Epithelial cell of proximal tubule (primary cell): ENCODE data around the gene SH2B3. TPM values are rescaled to one million over a fixed set of nuclear protein-coding genes. Genes with fewer than 3 reads are reported as not detected.

Experiments
- DNase-seq: peaks from one replicate; pipeline ENCODE4 v3.0.0-alpha.2; 2011; ENCODE audit warnings: low read depth
- H3K4me3 ChIP-seq: 2 replicates; pipeline ENCODE4 v1.5.1; 2011; ENCODE audit warnings: low read depth, mild to moderate bottlenecking, low read length
- total RNA-seq: library from RNA; depleted of rRNA; stranded (reverse); fragments of >200 nt; gene quantifications from 2 replicates; pipeline ENCODE4 v1.2.3, GENCODE V29; 2015
- TF ChIP-seq, protein P1 (sequence below): conservative IDR thresholded peaks from 2 replicates; pipeline ENCODE4 v1.5.1; 2012; ENCODE audit warnings: low read depth, mild to moderate bottlenecking, low read length

SH2B3 gene
- total RNA-seq, 1 donor from 2014 or later, result 59.6 TPM

DNA sequence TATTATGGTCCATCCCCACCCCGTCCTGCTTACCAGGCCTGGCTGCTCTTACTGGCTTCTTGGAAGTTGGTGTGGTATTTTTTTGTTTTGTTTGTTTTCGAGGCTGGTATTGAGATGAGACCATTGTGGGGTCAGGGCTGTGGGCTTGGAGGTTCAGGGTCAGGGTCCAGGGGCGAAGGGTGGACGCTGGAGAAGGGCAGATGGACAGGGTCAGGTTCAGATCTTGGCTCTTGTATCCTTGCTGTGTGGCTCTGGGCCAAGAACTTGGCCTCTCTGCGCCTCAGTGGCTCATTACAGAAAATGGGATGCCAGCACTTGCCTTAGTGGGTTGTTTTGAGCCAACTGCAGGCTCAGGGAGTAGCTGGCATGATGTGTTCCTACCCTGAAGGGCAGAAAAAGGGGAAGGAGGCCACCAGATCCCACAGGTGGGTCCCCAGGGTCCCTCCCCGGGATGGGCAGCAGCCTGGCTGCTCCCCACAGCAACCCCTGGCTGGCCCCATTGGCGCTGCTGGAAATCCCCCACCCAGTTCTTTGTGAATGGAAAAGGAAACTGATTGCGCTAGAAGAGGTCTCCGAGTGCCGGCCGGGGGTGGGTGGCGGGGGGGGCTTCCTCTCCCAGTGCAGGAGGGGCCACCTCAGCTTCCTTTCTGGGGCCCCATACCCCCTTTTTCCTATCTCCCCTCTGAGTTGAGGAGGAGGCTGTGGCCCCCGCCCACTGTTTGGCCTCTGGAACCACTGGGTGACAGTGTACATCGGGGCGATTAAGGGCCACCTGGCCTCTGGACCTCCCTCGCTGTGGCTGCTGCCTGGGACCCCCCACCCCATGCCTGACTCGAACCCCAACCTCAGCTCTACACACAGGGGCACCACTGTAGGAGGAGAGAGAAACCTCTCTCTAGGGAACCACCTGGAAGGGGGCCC, 25.0 kb downstream of the SH2B3 start:
- DNase-seq, result no peak
- no peak overlapping the region for H3K4me3 ChIP-seq
- TF ChIP-seq, protein P1, sequence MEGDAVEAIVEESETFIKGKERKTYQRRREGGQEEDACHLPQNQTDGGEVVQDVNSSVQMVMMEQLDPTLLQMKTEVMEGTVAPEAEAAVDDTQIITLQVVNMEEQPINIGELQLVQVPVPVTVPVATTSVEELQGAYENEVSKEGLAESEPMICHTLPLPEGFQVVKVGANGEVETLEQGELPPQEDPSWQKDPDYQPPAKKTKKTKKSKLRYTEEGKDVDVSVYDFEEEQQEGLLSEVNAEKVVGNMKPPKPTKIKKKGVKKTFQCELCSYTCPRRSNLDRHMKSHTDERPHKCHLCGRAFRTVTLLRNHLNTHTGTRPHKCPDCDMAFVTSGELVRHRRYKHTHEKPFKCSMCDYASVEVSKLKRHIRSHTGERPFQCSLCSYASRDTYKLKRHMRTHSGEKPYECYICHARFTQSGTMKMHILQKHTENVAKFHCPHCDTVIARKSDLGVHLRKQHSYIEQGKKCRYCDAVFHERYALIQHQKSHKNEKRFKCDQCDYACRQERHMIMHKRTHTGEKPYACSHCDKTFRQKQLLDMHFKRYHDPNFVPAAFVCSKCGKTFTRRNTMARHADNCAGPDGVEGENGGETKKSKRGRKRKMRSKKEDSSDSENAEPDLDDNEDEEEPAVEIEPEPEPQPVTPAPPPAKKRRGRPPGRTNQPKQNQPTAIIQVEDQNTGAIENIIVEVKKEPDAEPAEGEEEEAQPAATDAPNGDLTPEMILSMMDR, result no peak

DNA sequence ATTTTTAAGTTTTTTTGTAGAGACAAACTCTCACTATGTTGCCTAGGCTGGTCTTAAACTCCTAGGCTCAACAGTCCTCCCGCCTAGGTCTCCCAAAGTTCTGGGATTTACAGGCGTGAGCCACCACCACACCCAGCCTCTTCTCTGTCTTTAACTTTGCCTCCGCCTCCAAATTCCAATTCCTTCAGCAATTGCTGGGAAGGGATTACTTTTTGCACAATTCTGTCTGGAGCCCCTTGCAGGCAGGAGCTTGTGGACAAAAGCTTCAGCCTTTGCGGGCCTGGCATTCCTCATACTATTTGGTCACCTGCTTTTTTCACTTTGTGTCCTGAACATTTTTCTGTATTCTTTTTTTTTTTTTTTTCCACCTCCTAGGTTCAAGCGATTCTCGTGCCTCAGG, 26.0 kb downstream of the SH2B3 start:
- no peak for DNase-seq
- H3K4me3 ChIP-seq, result no peak overlapping the region
- TF ChIP-seq, protein P1, result no peak

DNA sequence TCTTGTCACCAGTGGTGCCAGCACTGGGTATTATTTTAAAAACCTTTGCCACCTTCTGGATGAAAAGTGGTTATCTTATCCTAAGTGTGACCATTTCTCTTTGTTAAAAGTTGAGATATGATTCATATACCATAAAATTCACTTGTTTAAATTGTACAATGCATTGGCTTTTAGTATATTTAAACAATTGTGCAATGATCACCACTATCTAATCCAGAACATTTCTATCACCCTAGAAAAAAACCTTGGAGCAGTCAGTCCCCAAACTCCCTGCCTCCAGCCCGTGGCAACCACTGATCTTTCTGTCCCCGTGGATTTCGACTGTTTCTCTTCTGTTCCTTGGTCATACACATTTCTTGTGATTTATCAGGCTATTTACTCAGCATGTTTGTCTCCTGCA, 28.3 kb downstream of the SH2B3 start:
- TF ChIP-seq, protein P1, result no peak
- no peak for DNase-seq
- H3K4me3 ChIP-seq, result no peak overlapping the region

DNA sequence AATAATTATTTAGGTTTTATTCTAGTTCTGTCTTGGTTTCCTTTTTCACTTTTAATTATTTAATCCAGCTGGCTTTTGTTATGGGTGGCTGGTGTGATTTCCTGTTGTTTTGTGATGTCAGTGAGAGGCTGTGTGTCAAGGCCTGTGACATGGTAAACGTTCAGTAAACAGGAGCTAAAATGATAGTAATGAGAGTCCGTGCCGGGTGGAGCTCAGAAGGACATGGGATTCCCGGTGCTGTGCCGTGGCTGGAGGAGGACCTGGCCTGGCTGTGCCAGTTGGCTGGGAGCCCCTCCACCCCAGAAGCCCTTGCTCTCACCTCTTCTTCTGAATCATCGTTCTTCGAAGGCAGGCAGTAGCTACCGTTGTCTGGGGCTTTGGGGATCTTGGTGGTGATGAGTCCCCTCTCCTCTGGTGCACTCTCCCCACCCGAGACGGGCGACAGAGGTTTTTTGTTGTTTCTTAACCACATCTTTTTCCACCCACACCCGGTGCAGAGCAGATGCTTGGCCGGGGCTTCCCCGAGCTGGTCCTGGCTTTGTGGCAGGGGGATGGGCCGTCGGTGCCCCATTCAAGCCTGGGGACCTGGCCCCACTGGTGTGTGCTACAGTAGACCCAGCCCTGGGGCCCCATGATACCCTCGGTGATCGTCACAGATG, 29.1 kb downstream of the SH2B3 start:
- TF ChIP-seq, protein P1, result no peak
- no peak for DNase-seq
- no peak overlapping the region for H3K4me3 ChIP-seq

DNA sequence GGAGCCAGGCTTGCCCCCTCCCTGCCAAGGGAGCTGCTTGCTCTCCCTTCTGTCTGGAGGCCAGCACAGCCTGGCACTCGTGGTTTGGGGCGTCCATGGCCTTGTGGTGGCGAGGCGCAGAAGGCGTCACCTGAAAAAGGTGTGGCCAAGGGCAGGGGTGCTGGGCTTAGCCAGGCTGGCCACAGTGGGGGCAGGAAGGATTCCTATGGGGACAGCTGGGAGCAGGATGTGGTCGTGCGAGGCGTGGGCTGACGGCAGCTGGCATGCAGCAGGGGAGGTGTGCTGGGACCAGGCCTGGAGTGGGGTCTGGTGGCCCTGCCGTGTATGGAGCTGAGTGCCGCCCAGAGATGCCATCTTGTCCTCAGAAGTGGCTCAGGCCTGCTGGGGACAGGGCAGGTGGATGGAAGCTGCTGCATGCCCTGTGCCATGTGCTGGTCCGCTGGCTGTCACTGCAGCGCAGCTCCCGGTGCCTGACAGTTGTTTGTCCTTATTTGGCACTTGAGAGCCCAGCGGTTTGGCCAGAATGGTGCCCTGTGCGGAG, 30.0 kb downstream of the SH2B3 start:
- H3K4me3 ChIP-seq, result no peak overlapping the region
- TF ChIP-seq, protein P1, result no peak

DNA sequence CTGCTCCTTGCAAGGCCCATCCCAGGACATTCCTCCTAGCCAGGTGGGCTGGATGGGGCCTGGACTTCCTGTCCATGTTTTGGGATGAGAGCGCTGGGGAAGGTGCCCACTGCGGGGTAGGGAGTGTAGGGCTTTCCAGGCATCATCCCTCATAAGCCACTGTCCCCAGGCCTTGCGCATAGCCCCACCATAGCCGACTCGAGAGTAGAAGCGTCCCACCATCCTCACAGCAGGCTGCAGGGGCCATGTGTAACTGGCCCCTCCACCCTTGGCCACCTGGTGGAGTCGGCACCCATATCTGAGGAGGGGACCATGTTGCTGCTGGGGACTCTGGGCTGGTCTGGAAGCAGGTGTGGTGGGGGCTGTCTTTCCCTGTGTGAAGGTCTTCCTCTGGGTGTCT, 30.5 kb downstream of the SH2B3 start:
- TF ChIP-seq, protein P1, result no peak
- DNase-seq, result no peak
- no peak overlapping the region for H3K4me3 ChIP-seq

More for the DNA sequence above, 30.0 kb downstream of the SH2B3 start:
- DNase-seq, result no peak
